ENCODE data around the gene C22orf39. TPM values are rescaled to one million over a fixed set of nuclear protein-coding genes. Genes with fewer than 3 reads are reported as not detected.
"Not testable (repeated sequence)": the region's sequence is repeated elsewhere in the genome, so short reads cannot be mapped to it uniquely, and the experiment has no call there.

C22orf39 gene
- total RNA-seq, 4 donors from 2014 or later: 69.4 to 107 (median 97.0) TPM

- Histone ChIP-seq H3K4me1 (peaks cover 0 to 30% (median 15%) of the 10 kb centered on the region in 3 donors), H3K27ac (no peak overlapping the region), H3K9me3 (no peaks in the 10 kb centered on the region), H3K36me3 (peaks cover 0 to 58% of the 10 kb centered on the region in 2 donors), H3K27me3 (no peaks in the 10 kb centered on the region), H3K4me3 (no peak overlapping the region)
- no peak for ATAC-seq
- WGBS, 2 donors (ENCODE audit: low coverage in 1 of 2): 67 to 84% methylated on average over 5 to 8 of the region's 8 CpGs
- TF ChIP-seq POLR2AphosphoS5 (IDR thresholded peaks at IDR 0.05) (no peak), EP300 (IDR thresholded peaks at IDR 0.05) (no peak)
These were observed 3.1 kb upstream of the C22orf39 start for GRCh38 chr22:19450363-19451175.

- TF ChIP-seq EP300 (IDR thresholded peaks at IDR 0.05) (no peak), CTCF (IDR thresholded peaks at IDR 0.05) (no peak)
- 67% methylated on average over 1 of the region's 2 CpGs; no CpG with 5 or more reads in 1 of the 2 donors for WGBS, 2 donors (ENCODE audit: low coverage in 1 of 2)
- Histone ChIP-seq H3K36me3 (peaks cover 0 to 50% of the 10 kb centered on the region in 2 donors), H3K27ac (no peak overlapping the region), H3K4me3 (no peak overlapping the region), H3K4me1 (peaks cover 0 to 38% (median 15%) of the 10 kb centered on the region in 3 donors), H3K27me3 (no peaks in the 10 kb centered on the region), H3K9me3 (no peaks in the 10 kb centered on the region)
- no peak for ATAC-seq
These were observed 1.9 kb upstream of the C22orf39 start for GRCh38 chr22:19449422-19449767.

DNA sequence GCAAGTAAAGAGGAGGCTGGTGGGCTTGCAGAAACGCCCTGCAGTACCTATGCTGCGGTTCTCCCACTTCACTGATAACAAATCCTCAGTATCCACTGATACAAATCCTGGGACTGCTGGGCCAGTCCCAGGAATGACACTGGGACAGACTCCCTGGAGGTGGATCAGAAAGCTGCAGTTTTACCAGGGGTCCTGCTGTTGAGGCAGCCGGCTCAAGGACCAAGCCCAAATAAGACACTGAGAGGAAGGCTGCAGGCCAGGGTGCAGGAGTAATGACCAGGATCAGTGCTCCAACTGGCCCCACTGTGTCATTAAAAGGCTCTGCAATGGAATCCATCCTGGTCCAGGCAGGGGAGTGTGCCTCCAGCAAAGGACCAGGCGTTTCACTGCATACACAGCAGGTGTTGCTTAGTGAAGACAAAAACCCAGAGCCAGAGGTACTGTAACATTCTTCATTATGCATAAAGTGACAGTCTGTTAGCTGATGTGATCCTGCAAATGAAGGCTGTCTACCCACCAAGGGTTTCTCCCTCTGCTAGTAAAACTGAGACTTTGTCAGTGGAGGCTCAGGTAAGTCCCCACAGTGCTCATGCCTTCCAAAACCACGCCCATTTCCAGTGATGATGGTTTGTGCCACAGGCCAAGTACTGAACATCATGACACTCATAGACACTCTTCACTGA, 1.4 kb upstream of the C22orf39 start:
- Histone ChIP-seq H3K36me3 (peaks cover 0 to 50% of the 10 kb centered on the region in 2 donors), H3K9me3 (no peaks in the 10 kb centered on the region), H3K4me1 (peaks cover 0 to 38% (median 15%) of the 10 kb centered on the region in 3 donors), H3K27me3 (no peaks in the 10 kb centered on the region), H3K27ac (peak overlapping the region in 1 of 4 donors; percentile 97), H3K4me3 (no peak overlapping the region)
- 67 to 74% methylated on average over 1 to 3 of the region's 5 CpGs for whole genome bisulfite sequencing, 2 donors (ENCODE audit: low coverage in 1 of 2)
- no peak for ATAC-seq
- TF ChIP-seq POLR2A (IDR thresholded peaks at IDR 0.05) (no peak), CTCF (IDR thresholded peaks at IDR 0.05) (no peak), POLR2AphosphoS5 (IDR thresholded peaks at IDR 0.05) (no peak), EP300 (IDR thresholded peaks at IDR 0.05) (no peak)

DNA sequence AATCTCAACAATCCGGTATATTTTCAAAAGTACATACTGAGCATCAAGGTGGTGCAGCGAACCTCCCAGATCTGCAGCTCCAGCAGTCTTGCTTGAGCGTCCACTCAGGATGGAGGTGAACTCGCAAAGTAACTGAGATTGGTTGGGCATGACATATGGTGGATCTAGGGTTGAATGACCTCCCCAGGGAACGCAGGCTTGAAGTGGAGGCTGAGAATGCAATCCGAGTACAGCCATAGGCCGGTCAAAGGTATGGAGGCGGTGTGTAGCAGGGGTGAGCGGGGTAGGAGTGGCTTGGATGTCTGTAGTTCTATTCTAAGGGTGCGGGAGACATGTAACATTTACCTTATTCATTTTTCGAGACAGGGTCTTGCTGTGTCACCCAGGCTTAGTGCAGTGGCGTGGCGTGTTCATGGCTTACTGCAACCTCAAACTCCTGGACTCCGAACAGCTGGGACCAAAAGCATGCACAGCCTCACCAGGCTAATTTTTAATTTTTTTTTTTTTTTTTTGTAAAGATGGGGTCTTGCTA, 631 bp upstream of the C22orf39 start:
- peaks cover 0 to 38% (median 15%) of the 10 kb centered on the region in 3 donors for H3K4me1 ChIP-seq
- peaks cover 0 to 50% of the 10 kb centered on the region in 2 donors for H3K36me3 ChIP-seq
- 1 to 17% methylated on average over 11 of the region's 14 CpGs for WGBS, 2 donors (ENCODE audit: low coverage in 1 of 2)
- H3K9me3 ChIP-seq: no peaks in the 10 kb centered on the region
- ATAC-seq: peak; percentile 24
- H3K27ac ChIP-seq: peak overlapping the region; percentile 94 to 97 (median 95)
- TF ChIP-seq POLR2AphosphoS5 (IDR thresholded peaks at IDR 0.05): no peak
- TF ChIP-seq POLR2A (IDR thresholded peaks at IDR 0.05): no peak
- no peak for TF ChIP-seq CTCF (IDR thresholded peaks at IDR 0.05)
- TF ChIP-seq EP300 (IDR thresholded peaks at IDR 0.05): no peak
- H3K27me3 ChIP-seq: no peaks in the 10 kb centered on the region
- H3K4me3 ChIP-seq: peak overlapping the region; percentile 87 to 92

- Histone ChIP-seq H3K4me3 (peak overlapping the region; percentile 87 to 92), H3K36me3 (peaks cover 0 to 50% of the 10 kb centered on the region in 2 donors), H3K4me1 (peaks cover 0 to 38% (median 15%) of the 10 kb centered on the region in 3 donors), H3K27ac (peak overlapping the region; percentile 94 to 97 (median 95)), H3K9me3 (no peaks in the 10 kb centered on the region), H3K27me3 (no peaks in the 10 kb centered on the region)
- TF ChIP-seq POLR2AphosphoS5 (IDR thresholded peaks at IDR 0.05) (no peak), POLR2A (IDR thresholded peaks at IDR 0.05) (no peak), CTCF (IDR thresholded peaks at IDR 0.05) (no peak), EP300 (IDR thresholded peaks at IDR 0.05) (no peak)
- 27 to 28% methylated on average over 12 to 14 of the region's 22 CpGs for WGBS, 2 donors (ENCODE audit: low coverage in 1 of 2)
- no peak for ATAC-seq
These were observed 745 bp downstream of the C22orf39 start for GRCh38 chr22:19446603-19447329.

DNA sequence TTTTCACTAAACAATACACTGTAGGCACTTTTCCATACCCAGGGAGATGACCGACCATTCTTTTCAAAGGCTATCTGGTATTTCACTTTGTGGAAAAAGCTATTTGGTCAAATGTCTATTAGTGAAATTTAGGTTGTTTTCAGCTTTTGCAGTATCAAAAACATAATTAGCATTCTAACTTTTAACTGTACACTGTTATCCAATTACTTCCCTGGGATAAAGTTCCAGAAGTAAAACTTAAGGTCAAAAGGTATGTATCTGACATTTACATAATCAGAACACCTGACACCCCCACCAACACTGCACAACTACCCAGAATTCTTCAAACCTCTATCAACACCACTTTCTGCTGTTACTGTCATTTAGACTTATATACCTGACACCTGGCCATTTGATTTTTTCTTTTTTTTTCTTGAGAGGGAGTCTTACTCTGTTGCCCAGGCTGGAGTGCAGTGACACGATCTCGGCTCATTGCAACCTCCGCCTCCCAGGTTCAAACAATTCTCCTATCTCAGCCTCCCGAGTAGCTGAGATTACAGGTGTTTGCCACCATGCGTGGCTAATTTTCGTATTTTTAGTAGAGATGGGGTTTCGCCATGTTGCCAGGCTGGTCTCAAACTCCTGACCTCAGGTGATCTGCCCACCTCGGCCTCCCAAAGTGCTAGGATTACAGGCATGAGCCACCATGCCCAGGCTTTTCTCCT, 2.1 kb downstream of the C22orf39 start:
- 91 to 94% methylated on average over 6 to 8 of the region's 9 CpGs for WGBS, 2 donors (ENCODE audit: low coverage in 1 of 2)
- Histone ChIP-seq H3K36me3 (peaks cover 0 to 38% of the 10 kb centered on the region in 2 donors), H3K4me1 (peaks cover 0 to 38% (median 15%) of the 10 kb centered on the region in 3 donors)
- H3K27me3 ChIP-seq, H3K4me3 ChIP-seq, H3K27ac ChIP-seq, ATAC-seq, H3K9me3 ChIP-seq: not testable (repeated sequence)
